Immature natural killer cell (primary cell): ENCODE measurements around the gene C5AR2. TPM values are rescaled to one million over a fixed set of nuclear protein-coding genes. Genes with fewer than 3 reads are reported as not detected.
"Not testable (repeated sequence)": the region's sequence is repeated elsewhere in the genome, so short reads cannot be mapped to it uniquely, and the experiment has no call there.

ENCODE experiments used
- DNase-seq, 3 donors: peaks; one replicate each; pipeline ENCODE4 v3.0.0; 2022; ENCODE audit warnings: mixed read lengths in 1 of 3
- H3K27ac Mint-ChIP-seq, 6 donors: one replicate each; pipeline ENCODE4 v1.8.0; 2020; ENCODE audit warnings: mixed read lengths in 6 of 6, mild to moderate bottlenecking in 5 of 6, inconsistent platforms in 4 of 6, moderate library complexity in 3 of 6
- H3K27me3 Mint-ChIP-seq, 3 donors: one replicate each; pipeline ENCODE4 v1.8.0; 2020 to 2021; ENCODE audit warnings: low read depth in 3 of 3, mild to moderate bottlenecking in 3 of 3, mixed read lengths in 3 of 3, moderate library complexity in 3 of 3, inconsistent platforms in 1 of 3
- H3K36me3 Mint-ChIP-seq, 3 donors: one replicate each; pipeline ENCODE4 v1.8.0; 2020; ENCODE audit warnings: mixed read lengths in 3 of 3, inconsistent platforms in 2 of 3, mild to moderate bottlenecking in 2 of 3
- H3K4me1 Mint-ChIP-seq, 2 donors: one replicate each; pipeline ENCODE4 v1.8.0; 2020; ENCODE audit warnings: inconsistent platforms in 2 of 2, mild to moderate bottlenecking in 2 of 2, mixed read lengths in 2 of 2, moderate library complexity in 1 of 2
- H3K4me3 Mint-ChIP-seq, 5 donors: one replicate each; pipeline ENCODE4 v1.8.0; 2020; ENCODE audit warnings: mild to moderate bottlenecking in 5 of 5, mixed read lengths in 5 of 5, inconsistent platforms in 3 of 5, moderate library complexity in 3 of 5
- H3K9me3 Mint-ChIP-seq, 6 donors: one replicate each; pipeline ENCODE4 v1.8.0; 2020; ENCODE audit warnings: mild to moderate bottlenecking in 6 of 6, mixed read lengths in 6 of 6, inconsistent platforms in 4 of 6, moderate library complexity in 3 of 6
- polyA plus RNA-seq, 3 donors: library from polyadenylated mRNA; unstranded; fragments of 300-500 nt; fragmentation: Illumina TruSeq; gene quantifications; one replicate each; pipeline ENCODE4 v1.2.3, GENCODE V29; 2021

C5AR2 gene
- polyA plus RNA-seq, 3 donors from 2014 or later, result 0.18 to 0.29 TPM; not detected in 1

DNA sequence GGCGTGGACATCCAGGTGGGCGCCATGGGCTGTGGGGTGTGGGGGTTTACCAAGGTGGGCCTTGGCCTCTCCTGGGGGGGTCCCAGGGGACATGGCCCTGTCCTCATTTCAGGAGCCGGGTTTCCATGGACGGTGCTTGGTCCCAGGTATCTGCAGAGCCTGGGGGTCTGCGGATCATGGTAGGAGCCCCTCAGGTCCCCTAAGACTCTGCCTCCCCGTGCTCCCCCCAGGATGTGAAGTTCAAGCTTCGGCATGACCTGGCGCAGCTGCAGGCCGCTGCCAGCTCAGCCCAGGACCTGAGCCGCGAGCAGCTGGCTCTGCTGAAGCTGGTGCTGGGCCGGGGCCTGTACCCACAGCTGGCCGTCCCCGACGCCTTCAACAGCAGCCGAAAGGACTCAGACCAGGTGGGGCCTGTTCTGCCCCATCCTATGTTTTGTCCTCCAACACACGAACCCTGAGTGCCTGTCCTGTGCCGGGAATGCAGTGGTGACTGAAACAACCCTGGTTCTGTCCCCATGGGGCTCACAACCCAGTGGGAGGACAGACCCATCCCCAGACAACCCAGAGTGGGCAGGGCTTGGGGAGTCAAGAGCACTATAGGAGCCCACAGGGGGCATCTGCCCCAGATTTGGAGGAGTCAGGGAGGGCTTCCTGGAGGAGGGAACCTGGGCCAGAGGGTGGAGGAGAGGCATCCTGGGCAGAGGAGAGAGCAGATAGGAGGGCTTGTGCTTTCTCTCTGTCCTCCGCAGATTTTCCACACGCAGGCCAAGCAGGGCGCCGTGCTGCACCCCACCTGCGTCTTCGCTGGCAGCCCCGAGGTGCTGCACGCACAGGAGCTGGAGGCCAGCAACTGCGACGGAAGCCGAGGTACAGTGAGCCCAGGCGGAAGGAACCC is 44.0 kb downstream of the C5AR2 start:
- Mint-ChIP-seq H3K4me3 (no peak overlapping the region), H3K27ac (no peak overlapping the region), H3K4me1 (peaks cover 10 to 15% of the 10 kb centered on the region in 2 donors), H3K27me3 (peaks cover 0 to 1% (median 1%) of the 10 kb centered on the region in 3 donors), H3K36me3 (peaks cover 4 to 32% (median 5%) of the 10 kb centered on the region in 3 donors), H3K9me3 (peaks cover 0 to 1% (median 0%) of the 10 kb centered on the region in 6 donors)
- no peak for DNase-seq

DNA sequence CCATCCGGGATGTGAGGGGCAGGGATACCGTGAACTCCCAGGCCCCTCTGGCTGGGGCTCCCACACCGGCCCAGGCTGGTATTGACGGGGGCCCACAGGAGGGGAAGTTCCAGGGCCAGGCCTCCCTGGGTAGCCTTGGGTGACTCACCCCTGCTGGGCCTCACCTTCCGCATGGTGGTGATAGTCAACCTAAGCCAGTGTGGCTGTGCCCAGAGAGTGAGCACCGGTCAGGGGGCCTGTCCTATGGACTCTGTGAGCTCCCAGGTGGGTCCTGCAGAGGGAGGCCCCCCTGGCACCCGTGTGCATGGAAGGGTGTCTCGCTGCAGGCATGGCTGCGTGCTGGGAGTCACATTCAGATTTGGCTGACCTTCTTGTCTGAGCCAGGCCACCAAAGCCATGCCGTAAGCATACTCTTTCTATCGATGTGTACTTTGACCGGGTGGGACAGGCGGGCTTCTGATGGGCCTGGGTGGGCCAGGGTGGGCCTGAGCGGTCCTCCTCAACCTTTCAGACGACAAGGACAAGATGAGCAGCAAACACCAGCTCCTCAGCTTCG is 44.7 kb downstream of the C5AR2 start:
- Mint-ChIP-seq H3K27me3 (peaks cover 0 to 1% (median 1%) of the 10 kb centered on the region in 3 donors), H3K4me3 (no peak overlapping the region), H3K27ac (no peak overlapping the region), H3K9me3 (peaks cover 0 to 1% (median 0%) of the 10 kb centered on the region in 6 donors), H3K4me1 (peaks cover 16 to 22% of the 10 kb centered on the region in 2 donors), H3K36me3 (peaks cover 9 to 38% (median 10%) of the 10 kb centered on the region in 3 donors)
- DNase-seq, result no peak

GRCh38 chr19:47377208-47377701 is 45.3 kb downstream of the C5AR2 start:
- Mint-ChIP-seq H3K4me3 (no peak overlapping the region), H3K27ac (peak overlapping the region in 1 of 6 donors; percentile 56)

DNA sequence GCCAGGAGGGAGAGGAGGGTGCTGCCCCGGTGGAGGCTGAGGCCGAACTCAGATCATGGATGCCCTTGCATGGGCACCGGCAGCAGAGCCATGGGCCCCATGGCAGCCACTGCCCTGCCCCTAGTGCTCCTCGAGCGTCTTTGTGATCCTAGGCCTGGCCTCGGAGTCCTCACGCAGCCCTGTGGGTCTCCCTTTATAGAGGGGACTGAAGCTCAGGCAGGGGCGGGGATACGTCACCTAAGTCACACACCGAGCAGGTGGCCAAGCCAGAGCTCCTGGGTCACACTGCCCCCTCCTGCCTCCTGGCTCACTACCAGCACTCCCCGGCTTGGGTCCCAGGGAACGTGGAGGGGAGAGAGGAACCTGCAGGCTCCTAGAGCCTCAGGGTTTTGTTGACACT is 45.8 kb downstream of the C5AR2 start:
- Mint-ChIP-seq H3K27me3 (peaks cover 0 to 3% (median 1%) of the 10 kb centered on the region in 3 donors), H3K9me3 (peaks cover 0 to 1% (median 0%) of the 10 kb centered on the region in 6 donors), H3K4me1 (peaks cover 26 to 33% of the 10 kb centered on the region in 2 donors), H3K27ac (peak overlapping the region in 1 of 6 donors; percentile 23), H3K36me3 (peaks cover 10 to 40% (median 11%) of the 10 kb centered on the region in 3 donors), H3K4me3 (no peak overlapping the region)
- DNase-seq, result no peak

More at GRCh38 chr19:47377208-47377701, 45.3 kb downstream of the C5AR2 start:
- Mint-ChIP-seq H3K9me3 (peaks cover 0 to 1% (median 0%) of the 10 kb centered on the region in 6 donors), H3K36me3 (peaks cover 10 to 41% (median 11%) of the 10 kb centered on the region in 3 donors), H3K27me3 (peaks cover 0 to 3% (median 1%) of the 10 kb centered on the region in 3 donors), H3K4me1 (peaks cover 22 to 28% of the 10 kb centered on the region in 2 donors)
- no peak for DNase-seq

DNA sequence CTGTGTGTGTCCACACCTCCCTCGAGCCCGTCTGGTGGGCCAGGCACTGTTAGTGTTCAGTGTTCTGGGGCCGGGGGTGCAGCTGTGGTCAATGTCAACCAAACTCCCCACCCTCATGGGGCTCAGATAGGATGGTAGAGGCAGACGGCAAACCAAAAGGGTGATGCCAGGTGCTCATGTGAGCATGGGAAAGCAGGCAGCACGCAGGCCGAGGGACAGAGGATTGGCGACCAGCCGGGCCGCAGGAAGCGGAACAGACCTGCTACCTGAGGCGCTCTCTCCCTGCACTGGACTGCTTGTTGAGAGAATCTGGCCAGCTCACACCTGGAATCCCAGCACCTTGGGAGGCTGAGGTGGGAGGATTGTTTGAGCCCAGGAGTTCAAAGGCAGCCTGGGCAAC is 46.3 kb downstream of the C5AR2 start:
- H3K36me3 Mint-ChIP-seq, result peaks cover 10 to 40% (median 11%) of the 10 kb centered on the region in 3 donors
- H3K27ac Mint-ChIP-seq, result peak overlapping the region in 1 of 6 donors; percentile 23
- H3K4me3 Mint-ChIP-seq, result no peak overlapping the region
- peaks cover 0 to 1% (median 0%) of the 10 kb centered on the region in 6 donors for H3K9me3 Mint-ChIP-seq
- H3K4me1 Mint-ChIP-seq, result peaks cover 30 to 38% of the 10 kb centered on the region in 2 donors
- DNase-seq, result no peak
- peaks cover 1 to 3% (median 1%) of the 10 kb centered on the region in 3 donors for H3K27me3 Mint-ChIP-seq

- peak overlapping the region in 1 of 6 donors; percentile 17 for H3K27ac Mint-ChIP-seq
- H3K4me3 Mint-ChIP-seq, result no peak overlapping the region
- peaks cover 3% of the 10 kb centered on the region in 3 donors for H3K27me3 Mint-ChIP-seq
- H3K9me3 Mint-ChIP-seq, result peaks cover 0 to 1% (median 0%) of the 10 kb centered on the region in 6 donors
- no peak for DNase-seq
- peaks cover 36 to 46% of the 10 kb centered on the region in 2 donors for H3K4me1 Mint-ChIP-seq
- H3K36me3 Mint-ChIP-seq, result peaks cover 7 to 38% (median 9%) of the 10 kb centered on the region in 3 donors
Observed at GRCh38 chr19:47379381-47379938, 47.5 kb downstream of the C5AR2 start.

- Mint-ChIP-seq H3K9me3 (peaks cover 0 to 1% (median 0%) of the 10 kb centered on the region in 6 donors), H3K4me3 (peak overlapping the region in 1 of 5 donors; percentile 9), H3K4me1 (peaks cover 36 to 46% of the 10 kb centered on the region in 2 donors), H3K27me3 (peaks cover 3 to 7% (median 5%) of the 10 kb centered on the region in 3 donors), H3K27ac (peak overlapping the region in 5 of 6 donors; percentile 23 to 59 (median 55)), H3K36me3 (peaks cover 6 to 34% (median 6%) of the 10 kb centered on the region in 3 donors)
- DNase-seq, result no peak
Observed at GRCh38 chr19:47380559-47380958, 48.6 kb downstream of the C5AR2 start.

- Mint-ChIP-seq H3K27ac (peak overlapping the region; percentile 80 to 93 (median 92)), H3K36me3 (peaks cover 6 to 30% (median 6%) of the 10 kb centered on the region in 3 donors), H3K9me3 (peaks cover 0 to 1% (median 0%) of the 10 kb centered on the region in 6 donors), H3K27me3 (peaks cover 3 to 11% (median 5%) of the 10 kb centered on the region in 3 donors), H3K4me1 (peaks cover 36 to 46% of the 10 kb centered on the region in 2 donors), H3K4me3 (peak overlapping the region; percentile 71 to 78 (median 77))
- DNase-seq, result no peak
Observed at GRCh38 chr19:47381121-47381520, 49.1 kb downstream of the C5AR2 start.

DNA sequence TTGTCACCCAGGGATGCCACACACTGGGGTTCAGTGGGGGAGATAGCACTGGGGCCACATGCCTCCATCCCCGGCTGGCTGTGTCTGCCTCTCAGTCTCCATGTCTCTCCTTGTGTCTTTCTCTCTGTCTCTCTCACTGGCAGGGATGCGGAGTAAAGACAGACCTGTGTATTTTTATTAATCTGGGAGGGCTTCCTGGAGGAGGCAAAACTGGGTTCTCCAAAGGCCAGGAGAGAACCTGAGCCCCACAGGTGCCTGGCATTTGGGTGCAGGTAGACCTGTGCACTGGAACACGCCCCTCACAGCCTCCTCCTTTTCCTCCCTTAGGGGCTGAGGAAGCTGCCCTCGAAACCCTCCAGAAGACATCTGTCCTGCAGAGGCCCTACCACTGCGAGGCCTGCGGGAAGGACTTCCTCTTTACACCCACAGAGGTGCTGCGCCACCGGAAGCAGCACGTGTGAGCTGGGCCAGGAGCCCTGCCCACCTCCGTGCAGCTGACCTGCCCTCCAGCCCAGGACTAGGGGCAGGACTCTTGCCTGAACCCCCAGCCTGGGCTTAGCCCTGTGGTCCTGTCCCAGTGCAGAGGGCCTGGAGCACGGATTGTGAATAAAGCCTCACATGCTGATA is 49.8 kb downstream of the C5AR2 start:
- Mint-ChIP-seq H3K36me3 (peaks cover 6 to 29% (median 6%) of the 10 kb centered on the region in 3 donors), H3K9me3 (peaks cover 0 to 1% (median 0%) of the 10 kb centered on the region in 6 donors), H3K27me3 (peaks cover 3 to 11% (median 5%) of the 10 kb centered on the region in 3 donors), H3K27ac (peak overlapping the region; percentile 80 to 93 (median 92)), H3K4me1 (peaks cover 36 to 46% of the 10 kb centered on the region in 2 donors), H3K4me3 (peak overlapping the region; percentile 71 to 78 (median 77))
- peak; percentile 74 to 75 (median 74) for DNase-seq

DNA sequence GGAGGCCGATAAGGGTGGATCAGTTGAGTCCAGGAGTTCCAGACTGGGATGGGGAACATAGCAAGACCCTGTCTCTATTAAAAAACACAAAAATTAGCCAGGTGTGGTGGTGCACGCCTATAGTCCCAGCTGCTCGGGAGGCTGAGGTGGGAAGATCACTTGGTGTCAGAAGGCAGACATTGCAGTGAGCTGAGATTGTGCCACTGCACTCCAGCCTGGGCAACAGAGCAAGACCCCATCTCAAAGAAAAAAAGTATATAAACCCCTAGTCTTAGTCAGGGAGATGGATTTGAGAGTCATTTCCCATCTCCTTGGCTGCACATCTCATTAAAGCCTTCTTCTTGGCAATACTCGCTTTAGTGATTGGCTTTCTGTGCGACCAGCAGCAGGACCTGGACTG is 51.9 kb downstream of the C5AR2 start:
- peak overlapping the region in 5 of 6 donors; percentile 37 to 79 (median 47) for H3K27ac Mint-ChIP-seq
- peaks cover 3 to 11% (median 5%) of the 10 kb centered on the region in 3 donors for H3K27me3 Mint-ChIP-seq
- peaks cover 6 to 20% (median 6%) of the 10 kb centered on the region in 3 donors for H3K36me3 Mint-ChIP-seq
- not testable (repeated sequence) for DNase-seq, H3K9me3 Mint-ChIP-seq, H3K4me3 Mint-ChIP-seq
- H3K4me1 Mint-ChIP-seq, result peaks cover 38 to 53% of the 10 kb centered on the region in 2 donors

GRCh38 chr19:47384533-47384932 is 52.6 kb downstream of the C5AR2 start:
- H3K4me1 Mint-ChIP-seq, result peaks cover 44 to 58% of the 10 kb centered on the region in 2 donors
- peaks cover 2 to 11% (median 8%) of the 10 kb centered on the region in 3 donors for H3K27me3 Mint-ChIP-seq
- DNase-seq, H3K4me3 Mint-ChIP-seq, H3K27ac Mint-ChIP-seq, H3K9me3 Mint-ChIP-seq: not testable (repeated sequence)
- H3K36me3 Mint-ChIP-seq, result peaks cover 6 to 20% (median 6%) of the 10 kb centered on the region in 3 donors

- Mint-ChIP-seq H3K27me3 (peaks cover 2 to 14% (median 9%) of the 10 kb centered on the region in 3 donors), H3K4me1 (peaks cover 35 to 48% of the 10 kb centered on the region in 2 donors)
- not testable (repeated sequence) for H3K4me3 Mint-ChIP-seq, H3K9me3 Mint-ChIP-seq, DNase-seq, H3K36me3 Mint-ChIP-seq, H3K27ac Mint-ChIP-seq
Observed at GRCh38 chr19:47386582-47386981, 54.6 kb downstream of the C5AR2 start.

DNA sequence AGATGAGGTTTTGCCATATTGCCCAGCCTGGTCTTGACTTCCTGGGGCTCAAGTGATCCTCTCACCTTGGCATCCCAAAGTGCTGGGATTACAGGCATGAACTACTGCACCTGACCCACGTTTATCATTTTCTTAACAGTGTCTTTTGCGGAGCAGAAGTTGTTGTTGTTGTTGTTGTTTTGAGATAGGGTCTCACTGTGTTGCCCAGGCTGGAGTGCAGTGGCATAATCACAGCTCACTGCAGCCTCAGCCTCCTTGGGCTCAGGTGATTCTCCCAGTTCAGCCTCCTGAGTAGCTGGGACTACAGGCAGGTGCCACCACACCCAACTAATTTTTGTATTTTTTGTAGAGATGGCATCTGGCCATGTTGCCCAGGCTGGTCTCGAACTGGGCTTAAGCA is 55.6 kb downstream of the C5AR2 start:
- H3K36me3 Mint-ChIP-seq, H3K4me3 Mint-ChIP-seq, H3K9me3 Mint-ChIP-seq, DNase-seq: not testable (repeated sequence)
- peaks cover 26 to 38% of the 10 kb centered on the region in 2 donors for H3K4me1 Mint-ChIP-seq
- H3K27ac Mint-ChIP-seq, result peak overlapping the region in 1 of 6 donors; percentile 28
- H3K27me3 Mint-ChIP-seq, result peaks cover 2 to 14% (median 7%) of the 10 kb centered on the region in 3 donors
